ENCODE data around the gene SEMA4D.

DNA sequence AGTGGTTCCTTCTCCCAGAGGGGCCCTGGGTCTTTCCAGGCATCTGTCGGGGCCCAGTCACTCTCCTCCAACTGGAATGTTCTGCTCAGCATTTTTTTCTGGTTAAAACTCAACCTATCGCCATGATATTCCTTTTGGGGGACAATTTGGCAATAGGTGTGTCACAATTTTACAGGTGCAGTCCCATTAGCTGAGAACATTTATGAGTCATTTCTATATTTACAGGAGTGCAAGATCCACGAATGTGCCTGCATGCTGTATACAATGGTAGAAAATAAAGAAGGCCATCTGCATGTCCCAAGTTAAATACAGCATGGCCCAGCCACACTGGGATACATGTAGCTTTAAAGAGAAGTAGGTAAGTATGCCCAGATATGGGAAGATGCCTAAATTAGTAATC is 28.8 kb upstream of the SEMA4D start:
- TF ChIP-seq, protein P1, sequence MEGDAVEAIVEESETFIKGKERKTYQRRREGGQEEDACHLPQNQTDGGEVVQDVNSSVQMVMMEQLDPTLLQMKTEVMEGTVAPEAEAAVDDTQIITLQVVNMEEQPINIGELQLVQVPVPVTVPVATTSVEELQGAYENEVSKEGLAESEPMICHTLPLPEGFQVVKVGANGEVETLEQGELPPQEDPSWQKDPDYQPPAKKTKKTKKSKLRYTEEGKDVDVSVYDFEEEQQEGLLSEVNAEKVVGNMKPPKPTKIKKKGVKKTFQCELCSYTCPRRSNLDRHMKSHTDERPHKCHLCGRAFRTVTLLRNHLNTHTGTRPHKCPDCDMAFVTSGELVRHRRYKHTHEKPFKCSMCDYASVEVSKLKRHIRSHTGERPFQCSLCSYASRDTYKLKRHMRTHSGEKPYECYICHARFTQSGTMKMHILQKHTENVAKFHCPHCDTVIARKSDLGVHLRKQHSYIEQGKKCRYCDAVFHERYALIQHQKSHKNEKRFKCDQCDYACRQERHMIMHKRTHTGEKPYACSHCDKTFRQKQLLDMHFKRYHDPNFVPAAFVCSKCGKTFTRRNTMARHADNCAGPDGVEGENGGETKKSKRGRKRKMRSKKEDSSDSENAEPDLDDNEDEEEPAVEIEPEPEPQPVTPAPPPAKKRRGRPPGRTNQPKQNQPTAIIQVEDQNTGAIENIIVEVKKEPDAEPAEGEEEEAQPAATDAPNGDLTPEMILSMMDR (IDR thresholded peaks at IDR 0.05) = no peak
- TF ChIP-seq POLR2A (IDR thresholded peaks at IDR 0.05) = no peak
